GM18517 (cell line): ENCODE results near the gene TRIM67.

ENCODE experiments used
- ATAC-seq: cut with Tn5 transposase; IDR thresholded peaks from one replicate; pipeline ENCODE4 v1.9.1; 2021; ENCODE audit warnings: mild to moderate bottlenecking, moderate library complexity; ENCODE audit not compliant: unreplicated experiment

Gene TRIM67

DNA sequence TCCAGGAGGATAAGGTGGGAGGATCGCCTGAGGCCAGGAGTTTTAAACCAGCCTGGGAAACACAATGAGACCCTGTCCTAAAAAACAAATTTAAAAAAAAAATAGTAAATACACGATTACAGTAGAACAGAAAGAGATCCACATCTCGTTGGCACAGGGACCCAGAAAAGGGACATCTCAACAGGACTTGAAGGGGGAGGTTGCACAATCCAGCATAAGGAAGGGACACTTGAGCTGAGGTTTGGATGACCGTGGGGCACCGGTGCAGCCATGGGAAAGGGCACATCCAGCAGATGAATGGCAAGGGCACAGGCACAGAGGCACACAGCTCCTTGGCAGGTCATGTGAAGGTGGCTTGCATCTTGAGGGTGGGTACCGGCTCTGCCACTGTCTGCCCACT, 20.5 kb downstream of the TRIM67 start:
- no peak for ATAC-seq

DNA sequence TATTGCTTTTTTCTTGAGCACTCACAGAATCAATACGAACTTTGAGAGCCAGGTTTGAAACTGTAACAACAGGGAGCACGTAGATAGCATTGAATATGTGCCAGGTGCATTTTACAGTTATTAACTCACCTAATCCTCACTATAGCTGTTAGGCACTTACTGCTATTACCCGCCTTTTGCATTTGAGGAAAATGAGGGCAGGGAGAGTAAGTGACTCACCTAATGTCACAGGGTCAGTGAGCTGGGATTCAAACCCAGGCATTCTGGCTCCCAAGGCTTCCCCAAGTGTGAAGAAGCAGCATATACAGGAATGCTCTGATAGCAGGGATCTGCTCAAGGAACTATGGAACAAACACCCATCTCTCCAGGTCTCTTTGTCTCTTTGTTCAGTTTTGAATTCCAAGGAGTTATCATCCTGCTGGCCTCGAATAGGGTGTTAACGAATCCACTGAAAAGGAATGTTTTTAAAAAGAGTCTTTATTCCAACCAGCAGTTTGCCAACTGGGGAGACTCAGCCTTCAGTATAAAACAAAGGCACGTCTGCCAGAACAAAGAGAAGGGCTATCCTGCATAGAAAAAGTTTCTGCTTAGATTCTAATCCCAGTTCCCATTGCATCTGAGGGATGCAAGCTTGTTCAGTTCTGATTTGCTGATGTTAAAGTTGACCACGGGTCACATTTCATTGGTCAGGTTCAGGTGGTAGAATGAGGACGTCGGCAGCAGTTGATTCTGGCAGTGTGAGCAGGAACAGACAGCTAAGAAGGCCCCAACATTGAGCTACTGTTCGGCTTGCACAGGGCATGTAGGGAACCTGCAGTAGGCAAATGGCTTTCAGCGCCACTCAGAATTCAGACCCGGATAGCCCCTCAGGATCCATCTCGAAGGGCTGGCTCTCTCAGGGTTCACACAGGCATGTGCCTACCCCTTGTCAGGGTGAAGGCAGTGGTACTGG, 22.1 kb downstream of the TRIM67 start:
- ATAC-seq = no peak

DNA sequence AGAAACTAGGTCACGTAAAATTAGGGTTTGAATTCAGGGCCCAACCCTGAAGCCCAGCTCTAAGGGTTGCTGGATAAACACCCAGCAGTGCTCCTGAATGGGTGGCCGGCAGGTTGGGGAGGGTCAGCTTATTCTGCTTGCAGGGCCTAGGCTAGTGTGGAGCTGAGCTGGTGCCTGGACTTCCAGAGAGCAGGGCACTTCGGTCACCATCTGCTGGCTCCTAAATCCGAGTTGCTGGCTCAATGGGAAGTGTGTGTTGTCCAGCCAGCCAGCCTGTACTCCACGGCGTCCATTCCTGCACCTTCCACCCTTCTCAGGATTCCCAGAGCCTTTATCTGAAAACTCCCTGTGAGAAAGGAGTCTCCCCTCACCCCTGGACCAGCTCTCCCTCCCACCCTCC, 23.0 kb downstream of the TRIM67 start:
- ATAC-seq = no peak

DNA sequence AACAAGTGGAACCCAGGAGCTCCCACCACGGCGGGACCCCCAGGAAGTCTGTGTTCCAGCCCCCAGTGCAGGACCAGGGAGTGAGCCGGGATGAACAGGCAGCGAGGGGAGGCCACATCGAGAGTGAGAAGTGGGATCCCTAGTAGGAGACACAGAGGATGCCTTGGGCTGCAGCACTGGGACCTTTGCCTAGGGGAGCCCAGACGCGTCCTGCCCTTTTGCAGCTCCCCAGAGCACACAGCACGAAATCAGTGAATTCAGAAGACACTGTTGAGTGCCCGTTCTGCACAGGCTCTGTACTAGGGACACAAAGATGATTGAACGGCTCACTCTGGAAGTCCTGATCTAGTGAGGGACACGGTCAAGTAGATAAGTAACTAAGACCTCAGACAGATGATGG, 23.5 kb downstream of the TRIM67 start:
- ATAC-seq = no peak

DNA sequence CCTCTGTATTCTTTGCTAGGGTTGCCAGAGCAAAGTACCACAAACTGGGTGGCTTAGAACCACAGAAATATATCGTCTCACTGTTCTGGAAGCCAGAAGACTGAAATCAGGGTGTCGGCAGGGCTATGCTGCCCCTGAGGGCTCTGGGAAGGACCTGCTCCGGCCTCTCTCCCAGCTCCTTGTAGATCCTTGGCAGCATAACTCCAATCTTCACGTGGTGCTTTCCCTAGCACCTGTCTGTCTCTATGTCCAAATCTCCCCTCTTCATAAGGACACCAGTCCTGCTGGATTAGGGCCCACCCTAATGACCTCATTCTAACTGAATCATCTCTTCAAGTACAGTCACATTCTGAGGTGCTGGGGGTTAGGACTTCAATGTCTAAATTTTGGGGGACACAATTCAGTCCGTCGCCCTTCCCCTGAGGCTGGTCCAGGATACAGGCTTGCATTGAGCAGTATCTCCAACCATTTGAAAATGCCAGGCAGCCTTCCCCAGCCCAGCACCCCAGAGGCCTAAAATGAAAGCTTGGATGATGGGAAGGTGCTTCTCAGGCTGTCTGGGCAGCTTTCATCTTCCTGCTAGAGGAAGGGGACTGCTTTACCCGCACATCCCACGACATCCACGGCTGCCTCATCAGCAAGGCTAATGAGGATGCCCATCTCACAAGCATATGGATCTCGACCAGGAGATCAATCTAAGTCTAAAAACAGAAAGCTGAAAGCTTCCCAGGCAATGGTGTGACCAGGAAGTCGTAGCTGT, 24.7 kb downstream of the TRIM67 start:
- no peak for ATAC-seq

DNA sequence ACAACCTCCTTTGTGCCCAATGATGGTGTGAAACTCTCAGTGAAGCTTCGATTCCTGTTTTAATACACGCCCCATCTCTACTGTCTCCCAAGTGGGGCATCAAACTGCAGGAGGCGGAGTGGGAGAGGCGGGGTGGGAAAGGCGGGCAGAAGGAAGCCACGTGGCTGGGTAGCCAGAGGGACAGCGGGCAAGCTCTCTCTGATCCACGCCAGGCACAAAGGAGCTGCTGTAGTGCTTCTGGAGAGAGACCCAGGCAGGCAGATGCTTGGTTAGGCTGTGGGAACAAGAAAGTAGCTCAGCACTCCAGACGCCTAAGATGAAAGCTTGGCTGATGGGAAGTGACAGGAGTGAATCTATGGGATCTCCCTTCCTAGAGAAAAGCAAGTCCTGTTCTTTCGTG, 25.7 kb downstream of the TRIM67 start:
- no peak for ATAC-seq

DNA sequence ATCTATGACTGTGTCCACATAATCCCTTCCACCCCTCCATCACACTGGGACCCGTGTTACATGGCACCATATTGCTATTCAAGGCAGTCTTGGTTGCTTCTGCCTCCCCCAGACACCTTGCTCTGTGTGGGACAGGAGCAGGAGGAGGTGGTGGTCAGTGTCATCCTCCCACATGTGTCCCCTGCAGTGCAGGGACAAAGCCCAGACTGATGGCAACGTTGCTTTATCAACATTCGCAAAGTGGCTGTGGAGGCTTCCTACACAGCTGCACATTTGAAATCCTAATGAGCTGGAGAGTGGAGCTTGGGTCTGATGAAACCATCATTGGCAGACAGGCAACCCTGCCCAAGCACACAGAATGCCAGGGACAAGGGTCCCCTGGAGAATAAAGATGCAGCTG, 26.2 kb downstream of the TRIM67 start:
- ATAC-seq = no peak

DNA sequence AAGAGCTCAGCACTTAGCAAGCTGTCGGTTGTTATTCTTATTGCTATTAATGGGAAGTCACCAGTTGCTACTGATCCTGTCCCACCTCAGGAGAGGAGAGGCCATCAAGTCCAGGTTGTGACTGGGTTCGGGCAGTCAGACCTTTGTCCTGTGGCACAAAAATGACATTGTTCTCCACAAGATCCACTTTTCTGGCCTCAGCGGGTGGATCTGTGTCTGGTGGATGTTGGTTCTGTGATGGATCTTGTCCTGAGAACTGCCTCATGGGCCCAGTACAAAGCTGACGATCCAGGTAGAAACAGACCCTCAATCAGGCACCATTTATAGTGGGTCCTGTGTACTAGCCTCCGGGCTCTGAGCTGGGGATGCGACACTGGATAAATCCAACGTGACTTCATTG, 26.9 kb downstream of the TRIM67 start:
- ATAC-seq = no peak

DNA sequence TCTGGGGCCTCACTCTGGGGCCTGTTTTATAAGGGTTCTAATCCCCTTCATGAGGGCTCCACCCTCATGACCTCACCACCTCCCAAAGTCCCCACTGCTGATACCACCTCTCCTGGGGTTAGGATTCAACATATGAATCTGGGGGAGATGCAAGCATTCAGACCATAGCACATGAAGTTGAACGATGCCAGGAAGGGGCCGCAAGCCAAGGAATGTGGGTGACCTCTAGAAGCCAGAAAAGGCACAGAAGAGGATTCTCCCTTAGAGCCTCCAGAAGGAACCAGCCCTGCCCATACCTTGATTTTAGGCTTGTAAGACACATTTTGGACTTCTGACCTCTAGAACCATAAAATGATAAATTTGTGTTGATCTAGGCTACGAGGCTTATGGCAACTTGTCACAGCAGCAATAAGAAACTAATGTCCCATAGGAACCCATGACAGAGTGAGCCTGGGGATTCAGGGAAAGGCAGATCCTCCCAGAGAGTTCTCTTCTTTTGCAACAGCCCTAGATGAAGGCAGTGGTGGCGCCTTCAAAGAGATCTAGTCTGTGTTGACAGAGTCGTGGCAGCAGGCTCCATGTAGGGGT, 27.9 kb downstream of the TRIM67 start:
- no peak for ATAC-seq

DNA sequence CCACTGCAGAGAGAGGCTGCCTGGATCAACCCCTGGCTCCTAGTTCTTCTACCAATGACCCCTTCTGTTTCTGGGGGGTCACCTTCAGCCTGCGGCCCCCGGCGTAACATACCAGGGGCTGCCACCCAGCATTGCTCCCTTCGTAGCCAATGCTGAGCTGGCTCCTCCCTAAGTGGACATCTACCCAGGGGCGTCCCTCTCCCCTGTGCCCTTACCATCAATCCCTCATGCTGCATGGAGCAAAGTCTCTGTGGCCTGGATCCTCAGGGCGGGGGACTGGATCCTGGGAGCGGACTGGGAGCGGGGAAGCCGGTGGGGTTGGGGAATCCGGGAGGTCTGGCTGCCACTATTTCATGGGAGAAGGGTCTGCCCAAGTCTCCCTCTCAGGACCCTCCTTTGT, 28.6 kb downstream of the TRIM67 start:
- no peak for ATAC-seq

DNA sequence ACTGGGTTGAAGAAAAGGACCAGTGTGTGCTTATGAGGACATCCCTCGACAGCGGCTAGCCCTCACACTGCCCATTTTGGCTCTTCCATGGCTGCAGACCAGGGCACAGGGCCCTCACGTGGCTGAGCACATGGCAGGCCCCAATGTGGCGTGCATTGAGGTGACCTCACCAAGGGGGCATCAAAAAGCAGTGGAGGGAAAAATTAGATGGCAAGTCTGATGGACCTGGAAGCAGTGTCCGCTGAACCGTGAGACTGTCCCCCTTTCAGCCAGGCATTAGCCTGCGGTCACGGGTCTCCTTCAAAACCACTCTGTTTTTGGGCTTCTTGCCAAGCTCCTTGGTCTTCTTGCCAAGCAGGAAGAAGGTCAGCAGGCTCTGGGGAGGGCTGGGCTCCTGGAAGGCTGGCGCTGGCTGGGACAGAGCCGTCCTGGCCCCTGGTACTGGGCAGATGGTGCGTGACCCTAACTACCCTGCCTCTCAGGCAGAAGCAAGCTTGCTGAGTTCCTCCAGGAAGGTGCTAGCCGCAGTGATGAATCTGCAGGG, 30.8 kb downstream of the TRIM67 start:
- no peak for ATAC-seq

DNA sequence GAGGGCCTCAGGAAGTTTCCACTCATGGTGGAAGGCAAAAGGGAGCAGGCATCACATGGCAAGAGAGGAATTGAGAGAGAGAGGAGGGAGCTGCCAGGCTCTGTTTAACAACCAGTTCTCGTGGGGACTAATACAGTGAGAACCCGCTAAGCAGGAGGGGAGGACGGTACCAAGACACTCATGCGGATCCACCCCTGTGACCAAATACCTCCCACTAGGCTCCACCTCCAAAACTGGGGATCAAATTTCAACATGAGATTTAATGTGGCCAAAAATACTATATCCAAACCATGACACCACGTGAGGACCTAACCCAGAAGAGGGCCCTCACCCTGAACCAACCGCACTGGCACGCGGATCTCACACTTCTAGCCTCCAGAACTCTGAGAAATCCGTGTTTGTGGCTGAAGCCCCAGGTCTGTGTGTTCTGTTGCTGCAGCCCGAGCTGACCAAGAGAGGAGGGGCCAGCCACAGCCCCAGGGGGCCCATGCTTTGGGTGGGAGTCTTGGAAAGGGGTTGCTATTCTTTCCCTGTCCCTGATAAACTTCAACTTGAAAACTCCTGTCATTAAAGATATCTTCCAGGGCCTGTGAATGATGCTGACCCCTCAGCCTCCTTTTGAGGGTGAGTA, 32.0 kb downstream of the TRIM67 start:
- ATAC-seq = no peak

DNA sequence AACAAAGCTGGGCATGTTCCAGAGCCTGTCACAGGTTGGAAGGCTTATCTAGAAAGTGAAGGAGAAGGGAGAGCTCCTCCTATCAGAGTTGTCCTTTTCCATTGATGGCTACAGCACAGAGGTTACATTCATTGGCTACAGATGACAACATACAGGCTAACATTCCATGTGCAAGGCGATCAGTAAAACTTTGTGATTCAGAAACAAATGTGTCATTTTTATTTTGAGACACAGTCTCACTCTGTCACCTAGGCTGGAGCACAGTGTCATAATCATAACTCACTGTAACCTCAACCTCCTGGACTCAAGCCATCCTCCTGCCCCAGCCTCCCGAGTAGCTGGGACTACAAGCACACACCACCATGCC, 32.6 kb downstream of the TRIM67 start:
- no peak for ATAC-seq

DNA sequence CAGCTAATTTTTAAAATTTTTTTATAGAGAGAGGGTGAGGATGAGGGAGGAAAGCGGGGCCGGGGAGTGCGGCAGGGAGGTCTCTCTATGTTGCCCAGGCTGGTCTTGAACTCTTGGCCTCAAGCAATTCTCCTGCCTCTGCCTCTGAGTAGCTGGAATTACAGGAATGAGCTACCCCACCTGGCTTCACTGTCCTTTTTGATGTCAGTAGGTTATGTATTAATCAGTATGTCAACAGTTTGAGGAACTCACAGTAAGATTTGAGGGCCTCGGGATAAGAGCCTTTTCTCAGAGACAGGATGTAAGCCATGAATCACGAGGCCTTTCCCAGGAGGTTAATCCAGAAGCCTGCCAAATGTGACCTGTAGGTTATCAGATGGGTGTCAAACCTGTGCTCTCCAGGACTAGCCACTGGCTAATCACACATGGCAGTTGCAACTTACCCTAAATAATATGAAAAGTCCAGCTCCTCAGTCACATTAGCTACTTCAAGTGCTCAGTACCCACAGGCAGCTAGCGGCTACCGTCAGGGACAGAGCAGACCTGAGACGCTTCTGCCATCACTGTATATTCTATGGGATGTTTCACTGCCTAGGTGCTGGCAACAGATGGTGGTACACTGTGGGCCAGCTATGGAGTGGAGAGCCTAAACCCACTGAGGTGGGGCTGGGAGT, 33.1 kb downstream of the TRIM67 start:
- ATAC-seq = no peak

DNA sequence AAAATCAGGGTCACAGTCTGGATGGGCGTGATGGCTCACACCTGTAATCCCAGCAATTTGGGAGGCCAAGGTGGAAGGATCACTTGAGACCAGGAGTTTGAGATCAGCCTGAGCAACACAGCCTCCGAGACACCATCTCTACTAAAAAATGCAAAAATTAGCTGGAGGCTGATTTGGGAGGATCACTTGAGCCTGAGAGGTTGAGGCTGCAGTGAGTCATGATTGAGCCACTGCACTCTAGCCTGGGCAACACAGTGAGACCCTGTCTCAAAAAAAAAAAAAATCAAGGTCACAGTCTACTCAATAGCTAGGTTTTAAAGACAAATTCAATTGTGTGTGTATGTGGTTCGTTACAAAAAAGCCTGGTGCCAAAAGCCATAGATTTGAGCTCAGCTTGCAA, 34.4 kb downstream of the TRIM67 start:
- ATAC-seq = no peak

DNA sequence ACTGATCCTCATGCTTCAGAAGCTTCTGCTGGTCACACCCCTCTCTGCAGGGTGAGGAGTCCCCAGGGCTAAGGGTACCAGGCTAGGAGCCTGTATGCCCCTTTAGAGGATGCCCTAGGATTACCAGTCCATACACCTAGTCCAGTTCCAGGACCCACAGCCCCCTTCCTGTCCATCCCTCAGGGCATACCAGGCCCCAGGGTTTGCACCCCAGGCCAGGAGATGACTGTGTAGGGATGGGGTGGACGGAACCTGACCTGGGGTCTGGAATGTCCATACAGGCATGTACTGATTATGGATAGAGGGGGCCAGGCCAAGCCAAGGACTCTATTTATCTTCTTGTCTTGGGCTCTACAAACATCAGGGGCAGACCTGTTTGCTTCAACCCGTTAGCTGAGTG, 34.9 kb downstream of the TRIM67 start:
- no peak for ATAC-seq

DNA sequence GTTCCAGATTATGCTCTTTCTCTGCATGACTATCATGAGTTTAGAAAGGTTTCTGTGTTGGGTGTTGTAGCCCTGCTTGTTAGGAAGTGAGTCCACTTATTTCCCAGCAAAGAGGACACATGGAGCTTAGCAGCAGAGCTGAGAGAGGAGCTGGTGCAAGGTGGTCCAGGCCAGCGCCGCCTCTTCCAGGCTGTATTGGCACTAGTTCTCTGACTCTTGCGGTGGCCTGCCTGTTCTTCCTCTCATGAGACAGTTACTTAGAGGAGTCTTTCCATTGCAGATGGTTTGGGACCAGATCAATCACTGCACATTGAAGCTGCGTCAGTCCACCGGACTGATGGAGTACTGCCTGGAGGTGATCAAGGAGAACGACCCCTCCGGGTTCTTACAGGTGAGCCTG, 38.0 kb downstream of the TRIM67 start:
- no peak for ATAC-seq

DNA sequence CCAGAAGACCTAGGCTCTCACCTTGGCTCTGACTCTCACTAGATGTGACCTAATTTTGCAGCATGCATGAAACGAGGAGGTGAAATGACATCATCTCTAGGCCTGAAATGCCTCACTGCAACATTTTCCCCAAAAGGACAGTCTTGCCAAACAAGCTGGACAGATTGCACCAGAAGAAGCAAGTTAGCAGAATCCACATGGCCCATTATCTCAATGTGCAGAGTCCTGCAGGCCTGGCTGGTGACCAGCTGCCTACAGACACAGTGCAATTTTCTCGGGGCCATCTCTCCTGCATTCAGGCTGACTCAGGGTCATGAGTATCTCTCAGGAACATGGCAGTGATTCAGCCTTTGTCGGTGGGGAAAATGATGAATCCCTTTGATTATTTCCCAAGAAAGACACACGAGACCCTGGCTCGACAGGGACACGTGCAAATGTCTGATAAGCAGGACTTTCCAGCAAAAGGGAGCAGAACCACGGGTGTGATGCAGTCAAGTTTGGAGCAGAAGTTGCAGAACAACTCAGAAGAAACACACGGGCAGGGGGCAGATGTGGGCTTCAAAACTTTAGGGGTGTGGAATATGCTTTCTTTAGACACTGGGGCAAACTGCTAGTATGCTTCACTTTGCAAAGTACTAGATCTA, 38.7 kb downstream of the TRIM67 start:
- no peak for ATAC-seq

DNA sequence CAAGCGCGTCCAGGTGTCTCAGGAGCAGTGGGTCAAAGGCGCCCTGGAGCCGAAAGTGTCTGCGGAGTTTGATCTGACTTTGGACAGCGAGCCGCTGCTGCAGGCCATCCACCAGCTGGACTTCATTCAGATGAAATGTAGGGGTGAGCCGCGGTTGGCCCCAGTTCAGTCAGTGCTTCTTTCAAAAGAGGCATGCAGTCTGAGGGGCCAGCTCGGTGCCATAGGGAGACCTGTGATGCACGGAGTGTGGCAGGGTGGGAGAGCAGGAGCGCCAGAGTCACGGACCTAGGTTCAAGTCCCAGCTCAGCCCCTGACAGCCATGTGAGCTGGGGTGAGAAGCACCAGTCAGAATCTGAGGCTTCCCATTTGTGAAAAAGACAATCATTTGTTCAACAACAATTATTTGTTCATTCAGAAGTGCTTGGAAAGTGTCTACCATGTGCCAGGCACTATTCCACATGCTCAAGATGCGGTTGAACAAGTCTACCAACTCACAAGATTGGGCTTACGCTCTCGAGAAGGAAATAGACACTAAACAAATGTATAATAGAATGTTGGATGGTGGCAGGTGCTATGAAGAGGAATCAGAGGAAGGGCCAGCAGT, 39.6 kb downstream of the TRIM67 start:
- no peak for ATAC-seq
